Middle frontal gyrus (tissue), 1 donor: ENCODE measurements around the gene LYPLA2.

Experiments used
- DNase-seq: peaks from one replicate; pipeline ENCODE4 v3.0.0-alpha.2; 2015; ENCODE audit warnings: low spot score; ENCODE audit errors: extremely low spot score

The LYPLA2 gene

DNA sequence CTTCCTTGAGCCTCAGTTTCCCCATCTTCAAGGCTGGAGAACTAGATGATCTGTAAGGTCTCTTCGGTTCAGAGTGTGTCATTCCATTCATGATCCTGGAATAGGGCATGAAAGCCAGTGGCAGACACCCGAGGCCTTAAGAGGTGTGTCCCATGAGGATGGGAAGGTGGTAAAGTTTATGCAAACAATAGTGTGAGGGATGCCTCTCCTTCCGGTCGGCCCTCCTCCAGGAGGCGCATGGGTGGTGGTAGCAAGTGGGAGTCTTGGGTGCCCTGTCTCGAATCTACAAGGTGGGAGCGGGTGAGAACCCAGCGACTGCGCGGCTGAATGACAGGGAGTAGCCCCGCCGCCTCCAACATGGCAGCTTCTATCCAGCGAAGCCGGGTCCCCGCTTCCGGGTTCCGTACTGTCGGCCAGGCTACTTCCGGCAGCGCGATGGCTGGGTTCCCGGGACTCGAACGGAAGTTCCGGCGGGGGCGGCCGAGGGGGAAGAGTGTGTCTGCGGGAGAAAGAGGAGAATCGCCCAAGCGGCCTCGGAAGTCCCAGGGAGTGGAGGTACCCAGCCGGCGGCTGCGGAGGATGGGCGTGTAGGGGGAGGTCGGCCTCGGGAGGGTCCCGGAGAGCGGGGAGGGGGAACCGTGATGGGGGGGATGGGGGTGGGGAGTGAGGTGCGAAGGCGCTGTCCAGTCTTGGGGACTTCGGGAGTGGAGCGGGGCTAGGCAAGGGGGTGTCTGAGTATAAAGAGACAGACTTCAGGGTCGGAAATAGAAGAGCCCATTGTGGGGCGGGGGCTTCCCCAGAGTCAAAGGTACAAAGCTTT is at the start of gene LYPLA2:
Gene LYPLA2 (plus strand): TSS at position 450 of the 820 bp plus-strand sequence. CDS start 1,538 bp downstream, outside the sequence.
- peak; percentile 95 for DNase-seq

DNA sequence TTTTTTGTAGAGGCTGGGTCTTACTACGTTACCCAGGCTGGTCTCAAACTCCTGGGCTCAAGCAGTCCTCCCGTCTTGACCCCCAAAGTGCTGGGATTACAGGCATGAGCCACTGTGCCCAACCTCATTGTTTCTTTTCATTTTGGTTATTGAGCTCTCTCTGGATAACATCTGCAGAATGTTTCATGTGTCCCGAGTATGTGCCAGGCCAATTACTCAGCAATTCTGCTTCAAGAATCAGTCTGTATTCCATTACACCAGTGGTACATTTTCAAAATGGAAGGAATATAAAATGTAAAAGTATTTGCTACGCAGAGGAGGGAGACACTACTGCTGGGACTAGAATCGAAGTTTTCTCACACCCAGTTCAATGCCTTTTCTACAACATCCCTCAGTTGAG is 49.3 kb upstream of the LYPLA2 start:
- DNase-seq, result no peak

DNA sequence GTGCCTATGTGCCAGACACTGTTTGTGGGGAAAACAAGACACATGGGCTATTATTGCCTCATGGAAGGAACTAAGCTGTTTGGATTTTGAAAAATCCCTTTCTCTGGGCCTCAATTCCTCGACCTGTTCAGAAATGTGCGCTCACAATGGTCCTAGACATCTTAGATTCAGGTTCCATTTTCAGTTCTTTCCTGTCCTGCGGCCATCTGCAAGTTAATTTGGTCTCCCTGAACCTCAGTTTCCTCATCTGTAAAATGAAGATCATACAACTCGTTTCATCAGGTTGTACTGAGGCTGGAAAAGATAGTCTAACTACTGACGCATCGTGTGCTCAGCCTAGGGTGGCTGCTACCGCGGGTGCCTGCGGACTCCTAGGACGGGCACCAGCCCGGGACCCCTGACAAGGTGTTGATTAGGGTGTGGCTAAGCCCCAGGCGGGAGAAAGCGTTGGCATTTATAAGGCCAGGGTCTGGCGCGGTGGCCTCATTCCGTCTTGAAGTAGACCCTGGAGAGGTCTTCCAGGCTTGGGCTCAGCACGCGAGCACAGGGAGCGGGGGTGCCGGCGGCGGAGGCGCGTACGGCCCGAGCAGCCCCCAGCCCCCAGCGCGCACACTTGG is 48.2 kb upstream of the LYPLA2 start:
- DNase-seq, result no peak

DNA sequence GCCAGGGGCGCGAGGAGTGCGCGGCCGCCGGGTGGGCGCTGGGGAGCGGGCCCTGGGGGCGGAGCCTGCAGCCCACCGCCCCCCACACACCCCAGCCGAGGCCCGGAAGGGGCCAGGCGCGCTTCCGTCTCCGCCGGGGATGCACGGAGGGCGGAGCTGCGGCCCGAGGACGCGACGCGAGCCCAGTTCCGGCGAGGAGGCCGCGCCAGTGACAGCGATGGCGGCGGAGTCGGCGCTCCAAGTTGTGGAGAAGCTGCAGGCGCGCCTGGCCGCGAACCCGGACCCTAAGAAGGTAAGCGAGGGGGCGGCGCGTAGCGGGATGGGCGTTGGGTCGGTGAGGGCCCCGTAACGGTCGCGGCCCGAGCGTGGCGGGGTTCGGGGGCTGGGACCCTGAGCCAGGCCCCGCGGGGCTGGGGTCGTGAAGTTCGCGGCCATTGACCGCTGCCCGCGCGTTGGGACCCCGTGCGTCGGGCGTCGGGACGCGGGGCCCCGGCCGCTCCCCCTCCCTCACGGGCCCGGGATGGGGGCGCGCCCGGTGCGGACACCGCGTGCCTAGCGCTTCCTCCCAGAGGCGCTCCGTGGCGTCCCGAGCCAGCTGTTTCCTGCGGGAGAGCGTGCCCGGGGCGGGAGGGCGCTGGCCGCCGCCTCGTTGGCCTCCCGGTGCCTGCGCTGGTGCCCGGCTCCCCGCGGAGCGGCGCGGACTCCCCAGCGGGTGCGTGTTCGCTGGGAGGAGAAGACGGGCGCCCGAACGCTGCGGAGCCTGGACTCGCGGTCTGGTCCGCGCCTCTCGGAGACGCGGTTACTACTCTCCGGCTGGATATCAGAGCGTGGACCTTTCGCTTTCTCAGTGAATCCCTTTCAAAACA is 47.4 kb upstream of the LYPLA2 start, which contains the start of gene ELOA:
Gene ELOA (plus strand): TSS at position 185 of the 866 bp plus-strand sequence. CDS start 33 bp downstream, at position 218.
- peak; percentile 37 for DNase-seq

DNA sequence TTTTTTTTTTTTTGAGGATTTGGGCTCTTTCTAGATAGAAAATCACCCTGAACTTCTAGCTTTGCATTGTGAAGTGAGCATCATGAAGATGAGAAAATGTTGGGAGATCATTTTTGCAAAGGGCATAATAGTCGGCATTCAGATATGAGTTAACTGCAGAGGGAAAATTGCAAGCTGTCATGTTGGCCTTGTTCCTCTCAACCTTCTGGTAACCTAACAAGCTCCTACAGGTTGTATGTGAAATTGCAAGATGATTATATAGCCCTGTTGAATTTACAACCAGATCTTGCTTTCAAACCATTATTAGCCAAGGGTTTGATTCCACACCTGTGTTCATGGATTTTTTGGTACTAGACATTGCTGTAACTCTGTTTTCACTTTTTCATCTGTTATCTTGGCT is 45.4 kb upstream of the LYPLA2 start:
- DNase-seq, result no peak

DNA sequence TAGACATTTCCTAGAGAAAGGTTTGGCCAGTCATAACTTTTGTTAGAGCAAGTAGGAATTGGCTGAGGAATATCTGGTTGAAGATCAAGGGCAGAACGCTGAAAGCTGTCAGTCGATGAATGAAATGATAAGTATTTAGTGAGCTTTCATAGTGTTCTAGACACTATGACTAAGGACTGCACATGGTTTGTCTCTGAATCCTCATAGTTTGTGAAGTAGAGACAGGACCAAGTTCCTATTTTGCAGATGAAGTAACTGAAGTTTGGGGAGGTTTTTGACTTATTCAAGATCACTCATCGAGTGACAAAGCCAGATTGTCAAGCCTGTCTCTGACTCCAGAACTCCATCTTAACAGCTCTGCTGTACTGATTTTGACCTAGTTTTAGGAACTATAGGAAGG is 42.9 kb upstream of the LYPLA2 start:
- DNase-seq, result no peak

DNA sequence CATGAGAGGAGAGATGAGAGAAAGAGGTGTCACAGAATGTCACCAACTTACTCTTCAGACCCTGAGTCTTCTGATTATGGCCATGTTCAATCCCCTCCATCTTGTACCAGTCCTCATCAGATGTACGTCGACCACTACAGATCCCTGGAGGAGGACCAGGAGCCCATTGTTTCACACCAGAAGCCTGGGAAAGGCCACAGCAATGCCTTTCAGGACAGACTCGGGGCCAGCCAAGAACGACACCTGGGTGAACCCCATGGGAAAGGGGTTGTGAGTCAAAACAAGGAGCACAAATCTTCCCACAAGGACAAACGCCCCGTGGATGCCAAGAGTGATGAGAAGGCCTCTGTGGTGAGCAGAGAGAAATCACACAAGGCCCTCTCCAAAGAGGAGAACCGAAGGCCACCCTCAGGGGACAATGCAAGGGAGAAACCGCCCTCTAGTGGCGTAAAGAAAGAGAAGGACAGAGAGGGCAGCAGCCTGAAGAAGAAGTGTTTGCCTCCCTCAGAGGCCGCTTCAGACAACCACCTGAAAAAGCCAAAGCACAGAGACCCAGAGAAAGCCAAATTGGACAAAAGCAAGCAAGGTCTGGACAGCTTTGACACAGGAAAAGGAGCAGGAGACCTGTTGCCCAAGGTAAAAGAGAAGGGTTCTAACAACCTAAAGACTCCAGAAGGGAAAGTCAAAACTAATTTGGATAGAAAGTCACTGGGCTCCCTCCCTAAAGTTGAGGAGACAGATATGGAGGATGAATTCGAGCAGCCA is 39.7 kb upstream of the LYPLA2 start:
- no peak for DNase-seq

DNA sequence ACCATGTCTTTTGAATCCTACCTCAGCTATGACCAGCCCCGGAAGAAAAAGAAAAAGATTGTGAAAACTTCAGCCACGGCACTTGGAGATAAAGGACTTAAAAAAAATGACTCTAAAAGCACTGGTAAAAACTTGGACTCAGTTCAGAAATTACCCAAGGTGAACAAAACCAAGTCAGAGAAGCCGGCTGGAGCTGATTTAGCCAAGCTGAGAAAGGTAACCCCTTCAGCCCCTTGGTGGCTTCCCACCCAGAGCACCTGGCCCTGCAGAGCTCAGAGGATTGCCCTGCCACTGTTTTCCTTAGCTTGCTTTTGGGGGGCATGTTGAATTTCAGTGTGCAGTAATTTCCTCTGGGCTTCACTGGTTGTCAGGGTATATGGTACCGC is 39.1 kb upstream of the LYPLA2 start:
- DNase-seq, result no peak

DNA sequence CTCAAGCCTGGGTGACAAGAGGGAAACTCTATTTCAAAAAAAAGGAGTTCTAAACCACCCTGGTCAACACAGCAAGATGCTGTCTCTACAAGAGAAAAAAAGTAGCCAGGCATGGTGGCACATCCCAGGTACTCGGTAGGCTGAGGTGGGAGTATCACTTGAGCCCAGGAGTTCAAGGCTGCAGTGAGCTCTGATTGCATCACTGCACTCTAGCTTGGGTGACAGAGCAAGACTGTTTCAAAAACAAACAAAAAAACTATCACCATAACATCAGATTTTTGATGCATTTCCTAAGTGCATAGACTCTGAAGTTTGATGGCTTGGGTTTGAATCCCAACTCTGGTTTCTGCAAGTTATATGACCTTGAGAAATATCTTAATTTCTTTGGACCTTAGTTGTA is 38.0 kb upstream of the LYPLA2 start:
- no peak for DNase-seq

DNA sequence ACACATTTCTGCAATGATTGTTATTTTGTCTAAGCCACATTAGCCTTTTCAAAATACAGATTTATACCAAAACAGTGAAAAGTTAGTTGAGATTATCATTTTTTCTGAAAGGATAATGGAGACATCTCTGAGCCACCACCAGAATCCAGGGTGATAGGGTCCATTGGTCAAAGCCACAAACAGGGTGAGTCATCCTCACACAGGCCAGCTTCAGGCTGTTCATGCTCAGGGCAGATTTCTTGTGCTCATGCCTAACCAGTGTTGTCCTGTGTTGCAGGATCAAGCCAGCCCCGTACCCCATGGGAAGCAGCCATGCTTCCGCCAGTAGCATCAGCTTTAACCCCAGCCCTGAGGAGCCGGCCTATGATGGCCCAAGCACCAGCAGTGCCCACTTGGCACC is 34.3 kb upstream of the LYPLA2 start:
- no peak for DNase-seq

DNA sequence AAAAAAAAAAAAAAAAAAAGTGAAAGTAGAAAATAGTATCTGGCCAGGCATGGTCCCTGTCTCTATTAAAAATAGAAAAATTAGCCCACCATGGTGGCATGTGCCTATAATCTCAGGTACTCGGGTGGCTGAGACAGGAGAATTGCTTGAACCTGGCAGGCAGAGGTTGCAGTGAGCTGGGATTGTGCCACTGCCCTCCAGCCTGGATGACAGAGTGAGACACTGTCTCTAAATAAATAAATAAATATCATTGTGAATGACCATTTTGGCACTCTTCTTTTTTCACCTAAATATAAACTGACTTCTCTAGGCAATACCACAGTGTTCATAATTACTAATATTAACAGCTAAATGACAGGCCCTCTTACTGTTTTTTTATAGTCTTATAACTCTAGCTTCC is 33.1 kb upstream of the LYPLA2 start:
- no peak for DNase-seq

DNA sequence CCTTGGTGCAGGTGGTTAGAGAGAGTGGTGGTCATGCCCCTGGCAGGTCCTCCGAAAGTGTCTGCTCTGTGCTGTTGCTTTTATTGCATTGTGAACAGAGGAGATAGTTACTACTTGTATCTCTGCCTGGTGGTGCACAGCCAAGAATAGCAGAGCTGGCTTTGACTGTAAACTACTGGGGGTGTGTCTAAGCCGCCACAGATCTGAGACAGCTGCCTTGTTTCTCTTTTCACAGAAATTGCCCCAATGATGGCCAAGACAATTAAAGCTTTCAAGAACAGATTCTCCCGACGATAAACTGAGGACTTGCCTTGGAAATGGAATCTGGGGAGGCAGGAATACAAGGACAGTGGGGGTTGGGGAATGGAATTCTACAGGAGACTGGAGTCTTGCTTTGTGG is 31.7 kb upstream of the LYPLA2 start:
- no peak for DNase-seq

DNA sequence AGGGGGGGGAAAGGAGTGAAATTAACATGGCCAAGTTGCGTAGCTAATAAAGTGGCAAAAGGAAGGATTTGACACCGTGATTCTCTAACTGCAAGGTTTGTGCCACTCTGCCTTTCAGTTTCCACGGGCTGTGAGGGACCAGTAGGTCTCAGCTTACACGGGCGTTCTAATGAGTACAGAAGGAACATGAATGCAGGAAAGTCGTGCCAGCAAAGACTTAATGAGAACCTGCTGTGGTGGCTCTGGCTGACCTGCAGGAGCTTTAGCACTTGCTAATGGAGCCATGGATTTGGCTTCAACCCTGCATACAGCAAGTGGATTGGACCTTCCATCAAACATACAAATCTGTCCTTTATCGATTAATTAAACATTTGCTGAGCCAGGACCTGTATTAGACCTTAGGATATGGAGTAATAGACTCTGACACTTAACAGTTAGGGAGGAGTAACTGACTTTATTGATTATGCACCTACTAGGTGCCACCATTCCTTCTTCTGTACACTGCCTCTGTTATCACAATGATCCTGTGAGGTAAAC is 27.8 kb upstream of the LYPLA2 start:
- DNase-seq, result no peak

DNA sequence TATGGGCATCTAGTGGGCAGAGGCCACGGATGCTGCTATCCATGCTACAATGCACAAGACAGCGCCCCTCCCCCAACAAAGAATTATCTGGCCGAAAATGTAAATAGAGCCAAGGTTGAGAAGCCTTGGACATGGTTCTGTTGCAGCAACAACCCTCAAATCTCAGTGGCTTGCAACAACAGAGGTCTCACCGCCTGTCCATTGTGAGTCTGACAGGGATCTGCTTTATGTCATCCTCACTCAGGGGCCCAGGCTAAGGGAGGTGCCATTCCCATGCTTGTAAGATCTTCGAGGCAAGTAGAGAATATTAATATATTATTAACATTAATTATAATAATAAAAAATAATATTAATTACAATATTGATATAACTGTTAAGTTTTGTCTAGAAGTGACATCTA is 22.2 kb upstream of the LYPLA2 start:
- no peak for DNase-seq

DNA sequence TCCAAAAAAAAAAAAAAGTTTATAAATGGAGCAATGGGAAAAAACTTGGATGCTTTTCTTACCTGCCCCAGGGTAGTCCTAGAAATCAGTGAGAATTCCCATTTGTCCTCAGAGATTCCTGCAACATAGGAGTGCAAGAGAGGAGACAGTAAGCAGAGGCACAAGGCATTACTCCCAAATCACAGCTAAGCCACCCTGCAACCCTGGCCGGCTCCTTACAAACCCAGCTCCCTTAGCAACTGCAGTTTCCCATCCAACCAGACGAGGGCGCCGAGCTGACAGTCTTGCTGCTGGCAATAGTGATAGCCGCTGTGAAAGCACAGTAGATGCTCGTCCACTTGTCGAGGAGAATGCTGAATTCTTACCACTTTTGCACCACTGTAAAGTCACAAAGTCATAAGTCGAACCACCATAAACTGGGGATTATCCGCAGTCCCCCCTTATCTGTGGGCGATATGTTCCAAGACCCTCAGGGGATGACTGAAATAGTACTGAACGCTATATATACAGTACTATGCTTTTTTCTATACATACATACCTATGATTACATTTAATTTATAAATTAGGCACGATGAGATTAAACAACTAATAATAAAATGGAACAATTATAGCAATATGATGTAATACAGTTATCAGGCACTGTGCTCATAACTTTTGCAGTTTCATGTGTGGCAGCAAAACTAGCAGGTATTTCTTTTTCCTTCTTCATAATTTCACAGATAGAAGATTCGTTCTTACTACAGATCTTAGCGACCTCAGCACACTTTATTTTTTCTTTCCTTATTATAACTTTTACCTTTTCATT is 18.7 kb upstream of the LYPLA2 start:
- DNase-seq, result peak; percentile 83

DNA sequence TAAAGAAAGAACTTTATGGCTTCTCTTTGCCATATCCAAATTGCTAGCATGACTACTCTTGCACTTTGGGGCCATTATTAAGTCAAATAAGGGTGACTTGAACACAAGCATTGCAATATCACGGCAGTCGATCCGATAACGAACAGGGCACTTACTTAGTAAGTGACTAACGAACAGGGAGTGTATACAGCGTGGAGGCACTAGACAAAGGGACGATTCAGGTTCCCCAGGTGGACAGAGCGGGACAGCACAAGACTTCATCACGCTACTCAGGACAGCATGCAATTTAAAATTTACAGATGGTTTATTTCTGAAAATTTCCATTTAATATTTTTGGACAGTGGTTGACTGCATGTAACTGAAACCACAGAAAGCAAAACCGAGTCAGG is 18.1 kb upstream of the LYPLA2 start:
- DNase-seq, result no peak

DNA sequence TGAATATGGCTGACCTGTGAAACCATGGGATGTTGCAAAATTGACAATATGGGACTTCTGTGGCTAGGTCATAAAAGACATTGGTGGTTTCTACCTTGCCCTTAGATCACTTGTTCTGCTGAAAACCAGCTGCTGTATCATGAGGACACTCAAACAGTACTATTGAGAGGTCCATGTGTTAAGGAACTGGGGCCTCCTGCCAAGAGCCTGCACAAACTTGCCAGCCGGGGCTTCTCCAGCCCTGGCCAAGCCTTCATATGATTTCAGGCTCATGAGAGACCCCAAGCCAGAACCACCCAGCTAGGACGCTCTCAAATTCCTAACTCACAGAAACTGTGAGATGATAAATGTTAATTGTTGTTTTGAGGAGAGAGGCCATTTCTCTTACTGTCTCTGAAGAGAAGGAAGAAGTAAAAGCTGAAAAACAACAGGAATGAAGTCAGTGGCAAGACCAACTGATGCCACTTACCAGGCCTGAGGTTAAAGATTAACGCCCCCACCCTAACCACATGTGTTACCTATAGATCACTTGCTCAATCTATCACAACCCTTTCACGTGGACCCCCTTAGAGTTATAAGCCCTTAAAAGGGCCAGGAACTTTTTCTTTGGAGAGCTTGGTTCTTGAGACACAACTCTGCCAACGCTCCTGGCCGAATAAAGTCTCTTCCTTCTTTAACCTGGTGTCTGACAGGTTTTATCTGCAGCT is 16.6 kb upstream of the LYPLA2 start:
- no peak for DNase-seq

DNA sequence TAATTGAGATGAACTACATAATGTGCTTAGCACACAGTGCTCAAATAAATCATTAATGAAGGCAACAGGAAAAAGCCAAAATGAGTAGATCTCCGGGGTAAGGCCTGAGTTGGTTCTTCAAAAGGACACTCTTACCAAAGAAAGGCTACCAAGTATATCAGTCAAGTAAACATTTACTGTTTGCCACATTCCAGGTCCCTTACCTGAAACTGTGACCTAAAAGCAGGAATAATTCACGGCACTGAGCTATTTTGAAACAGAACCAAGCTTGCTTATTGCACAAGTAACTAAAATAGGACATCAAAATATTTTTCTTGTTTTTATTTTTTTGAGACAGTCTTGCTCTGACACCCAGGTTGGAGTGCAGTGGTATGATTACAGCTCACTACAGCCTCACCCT is 14.7 kb upstream of the LYPLA2 start:
- DNase-seq, result no peak

DNA sequence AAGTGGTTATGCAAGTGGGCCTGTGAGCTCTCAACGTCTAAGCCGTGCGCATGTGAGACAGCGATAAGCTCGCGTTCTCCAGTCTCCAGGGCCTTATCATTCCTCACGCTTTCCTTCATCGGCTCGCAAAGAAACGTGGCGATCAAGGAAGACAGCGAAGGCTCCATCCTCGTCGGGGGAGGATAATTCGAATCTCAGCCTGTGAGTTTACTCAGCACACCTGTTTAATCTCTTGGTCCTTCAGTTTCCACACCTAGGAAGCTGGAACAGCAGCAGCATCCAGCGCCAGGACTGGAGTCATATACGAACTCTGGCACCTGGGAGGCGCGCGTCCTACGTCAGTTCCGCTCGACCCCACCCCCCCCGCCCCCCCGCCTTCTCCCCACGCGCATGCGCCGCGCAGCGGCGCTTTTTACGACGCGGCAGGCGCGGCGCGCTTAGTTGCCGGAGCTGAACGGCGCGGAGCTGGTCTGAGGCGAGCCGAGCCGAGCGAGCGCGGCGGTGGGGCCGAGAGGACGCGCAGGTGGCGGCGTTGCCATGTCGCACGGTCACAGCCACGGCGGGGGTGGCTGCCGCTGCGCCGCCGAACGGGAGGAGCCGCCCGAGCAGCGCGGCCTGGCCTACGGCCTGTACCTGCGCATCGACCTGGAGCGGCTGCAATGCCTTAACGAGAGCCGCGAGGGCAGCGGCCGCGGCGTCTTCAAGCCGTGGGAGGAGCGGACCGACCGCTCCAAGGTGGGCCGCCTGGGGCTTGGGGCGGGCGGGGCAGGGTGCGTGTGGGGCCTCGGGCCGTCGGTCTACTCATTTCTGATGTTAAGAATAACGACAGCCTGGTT is 12.7 kb upstream of the LYPLA2 start, which contains the start of gene PITHD1:
Gene PITHD1 (plus strand): TSS at position 440 of the 836 bp plus-strand sequence. CDS start 98 bp downstream, at position 538.
- DNase-seq, result peak; percentile 63
